GM21737 (cell line): ENCODE results near the gene TH.

Experiments used
- ATAC-seq: cut with Tn5 transposase; IDR thresholded peaks from one replicate; pipeline ENCODE4 v1.9.1; 2021; ENCODE audit warnings: mild to moderate bottlenecking, moderate library complexity; ENCODE audit not compliant: unreplicated experiment

The TH gene

DNA sequence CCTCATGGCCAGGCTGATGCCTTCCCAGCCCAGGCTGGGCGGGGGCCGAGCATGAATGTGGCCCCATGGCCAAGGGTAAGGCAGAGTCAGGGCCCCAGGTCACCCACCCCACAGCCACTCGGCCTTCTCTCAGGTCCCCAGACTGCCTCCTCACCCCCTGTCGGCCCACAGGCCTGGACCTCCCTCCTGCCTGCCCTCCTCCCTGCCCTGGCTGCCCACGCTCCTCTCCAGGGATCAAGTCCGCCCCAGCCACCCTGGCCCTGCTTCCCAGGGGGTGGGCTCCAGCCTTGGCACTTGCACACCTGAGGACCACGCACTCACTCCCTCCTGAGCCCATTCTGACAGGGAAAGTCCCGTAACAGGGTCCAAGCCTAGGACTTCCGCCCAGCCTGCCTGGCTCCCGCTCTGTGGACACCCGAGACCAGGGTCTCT lies 37.8 kb upstream of the TH start:
- ATAC-seq: no peak

DNA sequence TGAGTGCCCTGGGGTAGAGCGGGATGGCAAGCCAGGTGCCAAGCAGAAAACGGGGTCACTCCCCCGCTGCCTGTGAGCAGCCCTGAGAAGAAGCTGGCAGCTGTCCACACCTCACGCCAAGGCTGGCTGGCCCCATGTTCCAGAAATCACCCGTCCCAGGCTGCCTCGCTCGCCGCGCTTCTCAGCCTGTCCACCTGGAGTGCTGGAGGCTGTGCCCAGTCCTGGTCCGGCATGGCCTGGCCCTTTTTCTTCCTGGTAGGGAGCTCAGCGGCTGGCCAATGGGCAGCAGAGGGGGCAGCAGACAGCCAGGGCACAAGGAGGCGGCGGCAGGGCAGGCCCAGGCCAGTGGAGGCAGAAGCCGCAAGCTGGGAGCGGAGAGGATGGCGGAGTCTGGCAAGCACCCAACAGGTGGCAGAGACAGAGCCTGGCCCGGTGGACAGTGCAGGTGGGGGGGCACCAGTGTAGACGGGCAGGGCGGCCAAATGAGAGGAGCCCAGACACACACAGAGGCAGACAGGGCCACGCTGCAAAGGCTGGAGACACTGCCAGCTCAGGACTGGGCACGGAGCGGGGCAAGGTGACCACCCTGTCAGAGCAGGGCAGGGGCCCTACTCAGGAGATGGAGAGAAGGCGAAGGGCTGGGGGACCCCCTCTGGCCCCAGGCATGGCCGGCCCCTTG lies 37.2 kb upstream of the TH start:
- ATAC-seq: no peak

DNA sequence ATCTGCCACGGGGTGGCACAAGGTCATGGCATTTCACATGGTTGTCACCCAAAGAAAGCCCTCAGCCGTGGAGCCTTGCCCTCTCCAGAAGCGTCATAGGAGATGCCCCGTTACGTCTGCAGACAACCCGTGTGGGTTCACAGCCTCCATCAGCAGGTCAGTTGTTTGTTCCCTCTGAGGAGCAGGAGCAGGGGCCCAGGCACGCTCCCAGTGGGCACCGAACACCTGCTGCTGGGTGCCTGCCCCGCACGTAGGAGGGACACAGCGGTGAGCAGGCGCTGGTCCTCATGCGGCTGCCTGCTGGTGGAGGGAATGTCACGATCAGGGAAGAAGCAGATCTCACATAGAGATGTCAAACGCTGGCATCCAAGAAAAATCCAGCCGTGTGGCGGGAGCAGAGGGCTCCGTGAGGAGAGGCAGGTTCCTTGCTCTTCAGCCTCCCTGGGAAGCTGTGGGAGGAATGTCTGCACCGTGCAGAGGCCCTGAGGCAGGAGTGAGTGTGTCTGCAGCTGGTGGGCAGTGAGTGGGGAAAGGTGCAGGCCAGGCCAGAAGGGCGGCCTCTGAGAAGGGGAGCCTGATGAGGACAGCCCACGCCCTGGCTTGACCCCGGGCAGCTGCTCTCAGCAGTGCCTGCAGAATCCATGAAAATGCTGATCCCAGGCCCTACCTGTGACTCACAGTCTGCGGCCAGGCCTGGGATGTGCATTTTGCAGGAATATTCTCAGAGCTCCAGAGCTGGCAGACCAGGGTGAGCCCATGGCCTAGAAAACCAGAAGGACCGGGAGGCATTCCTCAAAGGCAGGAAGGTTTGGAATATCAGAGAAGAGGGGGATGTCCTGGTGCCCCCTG lies 36.4 kb upstream of the TH start:
- no peak for ATAC-seq

DNA sequence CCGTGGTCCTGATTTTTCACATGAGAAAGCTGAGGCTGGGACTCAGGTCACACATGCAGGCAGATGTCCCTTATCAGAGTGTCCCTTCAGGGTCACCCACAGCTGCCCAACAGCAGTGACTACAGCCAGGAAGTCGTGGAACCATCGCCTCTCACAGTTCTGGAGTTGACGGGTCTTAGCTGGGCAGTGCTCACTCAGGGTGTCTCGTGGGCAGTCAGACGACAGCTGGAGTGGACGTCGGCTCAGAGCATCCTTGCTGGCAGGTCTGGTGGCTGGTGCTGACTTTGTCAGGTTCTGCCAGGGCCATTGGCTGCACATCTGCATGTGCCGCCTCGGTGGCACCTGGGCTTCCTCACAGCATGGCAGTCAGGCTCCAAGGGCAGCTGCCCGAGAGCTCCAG lies 35.6 kb upstream of the TH start:
- ATAC-seq: no peak

DNA sequence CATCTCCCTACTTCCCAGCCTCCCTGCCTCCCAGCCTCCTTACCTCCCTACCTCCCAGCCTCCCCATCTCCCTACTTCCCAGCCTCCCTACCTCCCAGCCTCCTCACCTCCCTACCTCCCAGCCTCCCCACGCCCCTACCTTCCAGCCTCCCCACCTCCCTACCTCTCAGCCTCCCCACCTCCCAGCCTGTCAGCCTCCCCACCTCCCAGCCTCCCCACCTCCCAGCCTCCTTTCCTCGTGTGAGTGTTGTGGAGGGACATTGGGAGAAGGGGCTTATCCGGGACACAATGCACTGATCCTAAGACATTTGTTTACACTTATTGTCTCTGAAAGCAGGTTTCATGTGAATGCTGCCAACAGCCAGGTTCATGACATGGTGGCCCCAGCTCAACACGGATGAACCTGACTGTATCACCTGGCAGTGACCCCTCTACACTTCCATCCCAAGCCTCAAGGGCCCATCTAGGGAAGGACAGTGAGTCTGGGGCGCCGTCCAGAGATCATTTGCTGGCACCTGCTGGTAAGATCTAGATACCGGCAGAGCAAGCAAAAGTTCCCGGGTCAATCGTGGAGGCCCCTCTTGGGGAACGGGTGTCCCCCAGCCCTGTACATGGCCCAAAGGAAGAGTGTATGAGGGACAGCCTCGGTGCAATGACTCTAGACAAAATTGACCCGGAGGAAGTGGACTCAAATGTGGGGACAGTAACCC lies 34.5 kb upstream of the TH start:
- no peak for ATAC-seq

DNA sequence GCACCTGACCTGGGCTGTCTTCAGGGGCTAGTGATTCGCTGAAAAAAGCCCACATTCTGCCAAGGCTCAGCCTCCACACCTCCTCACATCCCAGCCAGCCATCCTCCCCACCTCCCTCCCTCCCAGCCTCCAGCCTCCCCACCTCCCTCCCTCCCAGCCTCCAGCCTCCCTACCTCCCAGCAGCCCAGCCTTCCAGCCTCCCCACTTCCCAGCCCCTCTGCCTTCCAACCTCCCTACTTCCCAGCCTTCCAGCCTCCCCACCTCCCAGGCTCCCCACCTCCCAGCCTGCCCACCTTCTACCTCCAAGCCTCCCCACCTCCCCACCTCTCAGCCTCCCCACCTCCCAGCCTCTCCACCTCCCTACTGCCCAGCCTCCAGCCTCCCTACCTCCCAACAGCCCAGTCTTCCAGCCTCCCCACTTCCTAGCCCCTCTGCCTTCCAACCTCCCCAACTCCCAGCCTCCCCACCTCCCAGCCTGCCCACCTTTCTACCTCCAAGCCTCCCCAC lies 33.7 kb upstream of the TH start:
- no peak for ATAC-seq

DNA sequence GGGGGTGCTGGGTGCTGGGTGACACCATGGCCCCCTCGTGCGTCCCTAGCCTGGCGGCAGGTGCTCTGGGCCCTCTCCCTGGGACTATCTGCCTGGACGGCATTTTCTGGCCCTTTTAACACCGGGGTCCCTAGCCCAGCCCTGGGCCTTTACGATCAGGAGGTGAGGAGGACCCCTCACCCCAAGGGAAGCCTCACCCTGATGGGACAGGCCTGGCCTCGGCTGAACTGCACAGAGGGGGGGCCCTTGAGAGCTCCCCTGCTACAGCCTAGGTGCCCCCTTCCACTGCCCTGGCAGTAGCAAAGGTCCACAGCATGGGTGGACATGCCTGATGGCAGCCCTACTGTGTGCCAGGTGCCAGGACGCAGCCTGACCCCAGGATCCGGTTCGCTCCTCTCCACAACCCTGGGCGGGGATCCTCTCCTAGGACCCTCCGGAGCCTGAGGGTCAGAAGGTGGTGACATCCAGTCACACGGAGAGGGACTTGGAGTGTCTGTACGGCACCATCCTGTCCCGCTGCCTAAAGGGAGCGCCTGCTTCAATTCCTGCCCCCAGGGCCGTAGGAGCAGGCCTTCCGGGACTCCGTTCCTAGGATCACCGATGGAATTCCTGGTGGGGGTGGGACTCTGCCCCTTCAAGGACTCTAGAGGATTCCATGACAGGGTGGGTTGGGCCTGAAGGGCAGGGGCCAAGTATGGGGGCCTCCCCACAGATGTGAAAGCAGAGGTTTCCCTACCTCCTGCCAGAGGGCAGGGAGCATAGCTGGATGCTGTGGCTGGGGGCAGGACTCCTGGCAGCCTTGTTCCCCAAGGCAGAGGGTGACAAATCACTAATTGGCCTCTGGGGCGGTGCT lies 33.0 kb upstream of the TH start:
- ATAC-seq: no peak

DNA sequence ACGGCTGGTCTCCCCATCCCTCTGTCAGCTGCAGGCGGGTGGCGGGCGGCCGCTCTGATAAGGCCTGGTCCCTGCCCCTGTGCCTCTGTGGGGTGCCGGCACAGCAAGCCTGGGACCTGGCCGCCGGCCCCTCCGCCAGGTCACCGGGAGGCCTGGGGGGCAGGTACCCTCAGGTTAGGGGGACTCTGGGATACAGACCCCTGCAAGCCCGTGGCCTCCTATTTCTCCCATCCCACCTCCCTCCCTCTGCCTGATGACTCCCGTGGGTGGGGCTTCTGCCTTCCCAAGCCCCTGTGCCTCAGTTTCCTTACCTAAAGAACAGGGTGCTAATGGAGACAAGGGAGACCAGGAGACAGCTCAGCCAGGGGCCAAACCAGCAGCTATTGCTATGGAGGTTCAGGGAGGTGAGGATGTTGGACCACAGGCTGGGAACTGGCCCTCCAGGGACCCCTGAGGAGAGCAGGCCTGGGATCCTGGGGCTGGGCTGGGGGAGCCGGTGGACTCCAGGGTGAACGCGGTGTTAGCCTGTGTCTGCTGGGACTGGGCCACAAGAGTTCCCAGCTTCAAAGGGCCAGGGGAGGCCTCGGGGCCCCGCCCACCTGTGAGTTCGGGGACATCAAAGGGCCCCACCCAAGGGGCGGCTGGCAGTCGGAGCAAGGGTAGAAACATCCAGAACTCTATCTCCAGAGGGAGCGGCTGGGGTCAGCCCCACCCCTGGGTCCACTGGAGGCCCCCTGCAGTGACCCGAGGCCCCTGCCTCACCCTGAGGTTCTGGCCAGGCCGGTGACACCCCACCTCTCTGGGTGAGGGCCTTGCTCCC lies 32.0 kb upstream of the TH start:
- no peak for ATAC-seq

DNA sequence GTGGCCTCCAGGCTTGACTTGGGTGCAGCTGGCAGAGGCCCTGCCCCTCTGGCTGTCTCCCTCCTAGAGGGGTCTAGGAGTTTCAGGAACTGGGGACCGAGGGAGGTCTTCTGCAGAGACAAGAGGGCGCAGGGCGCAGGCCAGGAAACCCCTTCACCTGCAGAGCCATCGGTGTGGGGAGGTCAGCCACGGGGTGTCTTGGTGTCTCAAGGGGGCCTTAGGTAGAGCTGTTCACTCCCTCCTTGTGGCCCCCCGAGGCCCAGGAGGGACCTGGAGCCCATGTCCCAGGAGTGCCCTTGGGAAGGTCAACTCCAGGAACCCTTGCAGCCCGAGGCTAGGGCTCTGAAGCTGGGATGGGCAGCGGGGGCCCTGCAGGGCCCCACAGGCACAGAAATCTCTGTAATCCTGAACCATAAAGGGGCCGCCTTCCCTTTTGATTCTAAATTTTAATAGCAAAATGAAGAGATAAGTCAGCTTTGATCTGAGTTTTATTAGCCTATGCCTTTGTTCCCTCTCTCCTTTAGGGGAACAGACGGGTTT lies 31.4 kb upstream of the TH start:
- no peak for ATAC-seq

DNA sequence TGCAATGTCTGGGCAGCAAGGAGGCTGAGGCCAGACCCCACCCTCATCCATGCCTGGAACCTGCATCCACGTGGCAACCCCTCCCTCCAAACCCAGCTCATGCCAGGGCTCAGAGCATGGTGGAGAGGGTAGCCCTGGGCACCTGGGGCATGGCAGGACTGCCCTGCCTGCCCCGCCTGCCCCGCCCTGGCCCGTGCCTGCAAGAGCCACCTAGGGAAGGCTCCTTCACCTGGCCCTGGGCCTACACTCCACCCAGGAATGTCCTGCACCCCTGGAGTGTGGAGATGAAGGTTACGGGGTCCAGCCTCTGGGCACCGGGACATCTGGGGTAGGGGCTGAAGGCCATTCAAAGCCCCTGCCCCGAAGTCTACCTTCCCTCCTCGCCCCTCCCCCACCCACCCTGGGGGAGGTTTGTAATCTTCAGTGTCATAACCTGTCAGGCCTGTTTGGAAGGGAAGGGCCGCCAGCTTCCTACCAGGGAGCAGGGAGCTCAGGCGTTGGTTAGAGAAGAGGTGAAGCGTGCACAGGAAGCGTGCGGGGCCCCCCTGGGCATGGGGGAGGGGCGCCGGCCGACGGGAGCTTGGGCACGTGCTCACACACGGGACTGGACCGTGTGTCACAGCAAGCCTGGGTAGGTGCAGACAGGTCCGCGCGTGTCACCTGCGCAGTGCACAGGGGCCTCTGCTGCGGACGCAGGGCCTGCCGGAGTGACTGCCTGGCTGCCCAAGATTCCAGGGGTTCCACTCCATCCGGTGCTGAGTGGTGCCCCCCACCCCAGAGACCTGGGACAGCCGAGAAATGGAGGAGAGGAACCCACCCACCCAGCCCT lies 30.7 kb upstream of the TH start:
- ATAC-seq: no peak

DNA sequence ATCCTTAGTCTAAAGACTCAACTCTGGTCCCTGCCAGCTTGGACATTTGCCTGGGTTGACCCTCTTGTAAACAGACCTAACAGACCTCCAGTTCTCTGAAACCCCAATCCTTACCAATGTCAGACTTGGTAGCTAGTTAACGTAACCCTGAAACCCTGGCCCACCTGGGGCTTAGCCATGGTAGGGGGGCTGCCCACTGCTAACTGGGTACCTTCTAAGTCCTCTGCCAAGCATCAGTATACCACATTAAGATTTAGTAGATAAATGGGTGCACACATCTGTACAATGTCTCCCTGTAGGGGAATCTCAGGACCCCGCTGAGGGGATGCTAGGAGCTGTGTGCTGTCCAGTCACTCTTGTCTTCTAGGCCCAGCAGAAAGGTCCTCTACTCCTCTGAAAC lies 29.9 kb upstream of the TH start:
- ATAC-seq: no peak

DNA sequence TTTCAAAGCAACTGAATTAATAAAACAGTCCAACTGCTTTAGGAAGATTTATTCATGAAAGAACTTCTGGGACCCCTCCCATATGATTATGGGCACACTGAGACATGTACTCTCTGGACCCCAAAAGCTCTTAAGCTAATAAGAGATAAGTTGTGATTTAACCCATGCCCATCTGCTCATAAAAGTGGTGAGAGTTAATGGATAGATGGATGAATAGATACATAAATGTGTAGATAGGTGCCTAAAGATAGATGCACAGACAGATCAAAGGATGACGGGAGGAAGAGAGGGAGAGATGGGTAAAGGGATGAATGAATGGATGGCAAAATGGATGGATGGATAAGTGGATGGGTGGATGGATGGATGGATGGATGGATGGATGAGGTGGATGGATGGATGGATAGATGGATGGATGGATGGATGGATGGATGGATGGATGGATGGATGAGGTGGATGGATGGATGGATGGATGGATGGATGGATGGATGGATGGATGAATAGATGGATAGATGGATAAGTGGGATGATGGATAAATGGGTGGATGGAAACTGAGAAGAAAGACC lies 29.4 kb upstream of the TH start:
- ATAC-seq: no peak

DNA sequence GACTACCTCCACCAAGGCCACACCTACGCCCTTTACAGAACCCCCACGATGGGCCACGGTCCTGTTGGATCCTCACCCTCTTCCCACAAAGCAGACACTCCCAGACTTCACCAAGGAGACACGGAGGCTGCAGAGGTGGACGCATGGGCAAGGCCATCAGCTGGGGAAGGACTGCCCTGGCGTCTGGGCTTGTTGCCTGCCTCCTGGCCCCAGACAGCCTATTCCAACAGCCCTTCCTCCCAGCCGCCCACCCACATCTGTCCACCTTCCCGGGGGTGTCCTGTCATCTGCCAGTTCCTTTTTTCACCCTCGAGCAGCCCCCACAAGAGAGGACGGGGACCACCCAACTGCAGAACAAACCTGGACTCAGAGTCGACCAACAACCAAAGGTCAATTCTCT lies 28.9 kb upstream of the TH start:
- no peak for ATAC-seq

DNA sequence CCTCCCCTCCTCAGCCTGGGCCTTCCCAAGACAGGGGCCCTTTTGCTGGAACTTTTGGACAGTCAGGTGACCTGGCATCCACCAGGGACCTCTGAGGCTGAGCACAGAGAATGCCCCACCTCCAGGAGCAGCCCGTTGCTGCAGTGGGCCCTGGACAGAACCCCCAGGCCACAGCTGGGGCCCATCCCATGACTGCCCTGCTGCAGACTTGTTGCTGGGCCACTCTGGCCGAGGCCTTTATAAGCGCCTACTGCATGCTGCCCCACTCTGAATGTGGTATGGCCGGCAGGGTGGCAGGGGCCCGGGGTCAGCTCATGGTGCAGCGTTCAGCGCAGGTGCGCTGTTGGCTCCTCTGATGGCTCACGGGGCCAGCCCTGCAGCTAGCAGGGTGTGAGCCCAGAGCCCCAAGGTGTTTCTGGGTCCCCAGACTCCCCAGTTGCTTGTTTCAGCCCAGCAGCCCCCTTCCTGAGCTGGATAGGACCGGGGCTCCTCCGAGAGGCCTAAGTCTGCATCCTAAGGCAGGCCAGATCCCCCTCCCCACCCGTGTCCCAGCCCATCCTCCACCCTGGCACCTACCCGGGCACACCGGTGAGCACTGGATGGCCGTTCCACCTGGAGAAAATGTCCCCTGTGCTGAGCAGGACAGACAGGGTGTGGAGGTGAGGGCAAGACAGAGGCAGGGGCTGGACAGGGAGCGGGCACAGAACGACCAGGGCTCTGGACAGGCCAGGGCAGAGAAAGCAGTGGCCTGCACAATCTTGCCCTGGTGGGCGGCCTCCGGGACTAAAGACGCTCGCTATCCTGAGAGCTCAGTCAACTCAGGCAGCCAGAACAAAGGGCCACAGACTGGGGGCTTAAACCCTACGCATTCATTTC lies 28.1 kb upstream of the TH start:
- ATAC-seq: no peak

DNA sequence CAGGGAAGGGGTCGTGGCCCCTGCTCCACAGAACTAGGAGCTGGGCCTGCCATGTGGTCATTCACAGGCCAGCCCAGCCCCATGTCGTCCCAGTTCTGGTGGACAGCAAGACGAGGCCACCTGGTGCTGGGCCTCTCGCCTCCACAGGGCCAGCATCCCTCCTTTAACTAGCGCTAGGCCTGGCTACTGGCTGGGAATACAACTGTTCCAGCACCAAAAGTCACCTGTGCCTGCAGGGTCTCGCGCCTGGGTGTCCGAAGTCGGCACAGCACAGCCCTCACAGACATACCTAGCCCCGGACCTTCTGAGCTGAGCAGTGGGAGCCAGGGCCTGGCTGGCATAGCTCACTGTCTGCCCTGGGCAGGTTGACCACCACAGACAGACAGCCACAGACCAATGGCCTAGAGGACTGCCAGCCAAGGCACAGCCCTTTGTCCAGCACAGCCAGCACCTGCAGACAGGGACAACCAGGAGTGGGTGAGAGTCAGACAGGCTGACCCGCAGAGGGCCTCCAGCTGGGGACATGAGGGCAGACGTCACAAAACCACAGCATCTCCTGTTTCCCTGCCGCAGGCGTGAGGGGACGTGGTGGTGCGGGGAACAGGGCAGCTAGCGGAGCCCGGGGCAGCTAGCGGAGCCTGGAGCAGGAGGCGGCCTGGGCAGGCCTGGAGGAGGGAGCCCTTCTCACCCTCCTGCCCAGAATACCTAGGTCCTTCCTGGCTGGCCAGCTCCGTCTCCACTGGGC lies 27.2 kb upstream of the TH start:
- ATAC-seq: no peak

DNA sequence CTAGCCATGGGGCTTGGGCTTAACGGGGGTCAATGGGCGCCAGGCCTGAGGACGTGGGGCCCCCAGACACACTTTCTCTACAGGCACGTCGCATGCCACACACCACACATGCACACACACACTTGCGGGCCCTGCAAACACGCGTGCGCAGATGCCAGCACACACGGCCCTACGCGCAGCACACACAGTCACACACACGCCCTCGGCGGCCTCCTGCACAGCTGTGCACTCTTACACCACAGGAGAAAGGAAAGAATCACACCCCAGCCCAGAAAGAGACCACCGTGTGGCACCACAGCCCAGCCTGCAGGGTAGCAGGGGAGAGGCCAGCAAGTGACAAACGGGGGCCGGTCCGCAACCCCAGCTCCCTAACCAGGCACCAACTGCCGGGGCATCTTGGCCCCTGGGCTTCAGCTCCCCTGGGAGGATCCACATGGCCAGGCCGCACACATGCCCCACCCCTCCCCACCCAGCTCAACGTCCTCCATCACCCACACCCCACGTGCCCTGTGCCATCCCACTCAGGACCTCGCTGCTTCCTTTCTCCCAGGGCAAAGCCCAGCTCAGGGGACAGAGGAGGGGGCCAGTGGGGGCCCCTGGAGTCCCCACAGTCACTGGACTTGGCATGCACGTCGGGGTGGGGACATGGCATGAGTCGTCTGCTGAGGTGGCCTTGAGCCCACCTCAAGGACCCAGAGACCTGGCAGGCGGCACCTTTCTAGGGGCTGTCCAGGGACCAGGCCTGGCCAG lies 26.3 kb upstream of the TH start:
- ATAC-seq: no peak
